ENCODE results near the gene ZNF672. TPM values are rescaled to one million over a fixed set of nuclear protein-coding genes. Genes with fewer than 3 reads are reported as not detected.

Gene ZNF672
- total RNA-seq, 1 experiment from 2014 or later, result 27.6 TPM

DNA sequence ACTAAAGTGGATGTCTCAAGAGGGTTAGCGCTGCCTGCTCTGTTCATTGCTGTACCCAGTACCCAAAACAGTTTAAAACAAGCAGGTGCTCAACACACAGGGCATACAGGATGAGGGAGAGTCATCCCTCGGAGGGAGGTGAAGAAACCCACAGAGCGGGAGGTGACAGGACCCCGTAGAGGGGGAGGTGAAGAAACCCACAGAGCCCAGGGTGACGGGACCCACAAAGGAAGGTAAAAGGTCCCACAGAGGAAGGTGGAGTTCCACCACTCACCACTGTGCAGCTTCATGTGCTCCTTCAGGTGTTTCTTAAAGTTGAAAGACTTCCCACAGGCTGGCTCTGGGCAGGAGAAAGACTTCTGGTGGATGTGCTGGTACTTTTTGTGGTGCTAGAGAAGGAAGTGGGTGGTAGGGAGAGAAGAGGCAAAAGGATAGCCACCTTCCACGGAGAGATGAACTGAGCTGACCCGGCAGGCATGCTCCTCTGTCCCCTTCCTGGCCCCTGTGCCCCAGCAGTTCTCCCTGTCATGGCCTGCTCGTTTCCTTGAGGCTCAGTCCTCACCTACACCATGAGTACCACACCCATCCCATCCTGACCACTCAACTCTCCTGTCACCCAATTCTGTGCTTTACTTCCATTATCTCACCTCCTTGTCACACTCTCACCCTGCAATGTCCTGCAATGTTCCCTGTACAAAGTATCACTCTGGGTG, 15.8 kb downstream of the ZNF672 start:
- CTCF ChIA-PET, result no interaction called here
- ATAC-seq, result no peak
- Histone ChIP-seq H3K79me2 (ENCODE audit: insufficient read depth, low read length) (peaks cover 33% of the 10 kb centered on the region; the same call in 1 of the 2 replicates), H3K4me3 (replicated peaks in 1 of 2; ENCODE audit: low read depth in 1 of 2, low read length in 2 of 2) (no peak overlapping the region), H3K27me3 (ENCODE audit: insufficient read depth, low read length) (no peaks in the 10 kb centered on the region), H3K9me3 (ENCODE audit: control insufficient read depth in 1 of 2, insufficient read depth in 1 of 2, low read depth in 1 of 2, low read length in 2 of 2) (no peaks in the 10 kb centered on the region), H3K9me2 (ENCODE audit: insufficient read depth) (no peaks in the 10 kb centered on the region), H3K4me1 (ENCODE audit: control insufficient read depth in 1 of 2, insufficient read depth in 2 of 2, low read length in 2 of 2) (peaks cover 7 to 18% of the 10 kb centered on the region in 2 experiments), H4K20me1 (ENCODE audit: insufficient read depth) (no peaks in the 10 kb centered on the region), H3K27ac (ENCODE audit: low read depth, low read length) (no peak overlapping the region), H3K4me2 (ENCODE audit: low read length) (no peak overlapping the region), H3K9ac (ENCODE audit: low read length) (no peak overlapping the region), H2AFZ (ENCODE audit: low read depth, low read length, poor library complexity, severe bottlenecking) (no peak overlapping the region), H3K36me3 (ENCODE audit: control insufficient read depth in 1 of 2, insufficient read depth in 2 of 2, low read length in 2 of 2) (peaks cover 13 to 48% of the 10 kb centered on the region in 2 experiments; a peak in 3 of 4 replicates)
- no peak for DNase-seq (ENCODE audit: low read depth, low spot score)
- POLR2A ChIA-PET, result no interaction called here
- intact Hi-C loops (cut with micrococcal nuclease), result no loop called here
- BruUV-seq (replicated peaks), result no TSS peak
- RAD21 ChIA-PET (ENCODE audit: low non-redundant PET in 1 of 2, low total read pairs in 2 of 2, uncharacterized antibody in 2 of 2, unreplicated experiment in 2 of 2), result no interaction called here
- TF ChIP-seq, protein P1, sequence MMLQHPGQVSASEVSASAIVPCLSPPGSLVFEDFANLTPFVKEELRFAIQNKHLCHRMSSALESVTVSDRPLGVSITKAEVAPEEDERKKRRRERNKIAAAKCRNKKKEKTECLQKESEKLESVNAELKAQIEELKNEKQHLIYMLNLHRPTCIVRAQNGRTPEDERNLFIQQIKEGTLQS (IDR thresholded peaks at IDR 0.05), result no peak
- TF ChIP-seq SIN3A (IDR thresholded peaks at IDR 0.05; ENCODE audit: low read depth), result no peak
- no peak for TF ChIP-seq RAD21 (IDR thresholded peaks at IDR 0.05; ENCODE audit: low read depth)
- no peak for TF ChIP-seq POLR2AphosphoS5 (IDR thresholded peaks at IDR 0.05; ENCODE audit: low read depth, low read length)
- TF ChIP-seq, protein P2, sequence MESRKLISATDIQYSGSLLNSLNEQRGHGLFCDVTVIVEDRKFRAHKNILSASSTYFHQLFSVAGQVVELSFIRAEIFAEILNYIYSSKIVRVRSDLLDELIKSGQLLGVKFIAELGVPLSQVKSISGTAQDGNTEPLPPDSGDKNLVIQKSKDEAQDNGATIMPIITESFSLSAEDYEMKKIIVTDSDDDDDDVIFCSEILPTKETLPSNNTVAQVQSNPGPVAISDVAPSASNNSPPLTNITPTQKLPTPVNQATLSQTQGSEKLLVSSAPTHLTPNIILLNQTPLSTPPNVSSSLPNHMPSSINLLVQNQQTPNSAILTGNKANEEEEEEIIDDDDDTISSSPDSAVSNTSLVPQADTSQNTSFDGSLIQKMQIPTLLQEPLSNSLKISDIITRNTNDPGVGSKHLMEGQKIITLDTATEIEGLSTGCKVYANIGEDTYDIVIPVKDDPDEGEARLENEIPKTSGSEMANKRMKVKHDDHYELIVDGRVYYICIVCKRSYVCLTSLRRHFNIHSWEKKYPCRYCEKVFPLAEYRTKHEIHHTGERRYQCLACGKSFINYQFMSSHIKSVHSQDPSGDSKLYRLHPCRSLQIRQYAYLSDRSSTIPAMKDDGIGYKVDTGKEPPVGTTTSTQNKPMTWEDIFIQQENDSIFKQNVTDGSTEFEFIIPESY (IDR thresholded peaks at IDR 0.05; ENCODE audit: extremely low read depth, insufficient replicate concordance, low read length), result no peak
- TF ChIP-seq FOSL1 (IDR thresholded peaks at IDR 0.05; ENCODE audit: low read depth), result no peak
- TF ChIP-seq SRF (IDR thresholded peaks at IDR 0.05; ENCODE audit: low read depth), result no peak
- TF ChIP-seq, protein P3, sequence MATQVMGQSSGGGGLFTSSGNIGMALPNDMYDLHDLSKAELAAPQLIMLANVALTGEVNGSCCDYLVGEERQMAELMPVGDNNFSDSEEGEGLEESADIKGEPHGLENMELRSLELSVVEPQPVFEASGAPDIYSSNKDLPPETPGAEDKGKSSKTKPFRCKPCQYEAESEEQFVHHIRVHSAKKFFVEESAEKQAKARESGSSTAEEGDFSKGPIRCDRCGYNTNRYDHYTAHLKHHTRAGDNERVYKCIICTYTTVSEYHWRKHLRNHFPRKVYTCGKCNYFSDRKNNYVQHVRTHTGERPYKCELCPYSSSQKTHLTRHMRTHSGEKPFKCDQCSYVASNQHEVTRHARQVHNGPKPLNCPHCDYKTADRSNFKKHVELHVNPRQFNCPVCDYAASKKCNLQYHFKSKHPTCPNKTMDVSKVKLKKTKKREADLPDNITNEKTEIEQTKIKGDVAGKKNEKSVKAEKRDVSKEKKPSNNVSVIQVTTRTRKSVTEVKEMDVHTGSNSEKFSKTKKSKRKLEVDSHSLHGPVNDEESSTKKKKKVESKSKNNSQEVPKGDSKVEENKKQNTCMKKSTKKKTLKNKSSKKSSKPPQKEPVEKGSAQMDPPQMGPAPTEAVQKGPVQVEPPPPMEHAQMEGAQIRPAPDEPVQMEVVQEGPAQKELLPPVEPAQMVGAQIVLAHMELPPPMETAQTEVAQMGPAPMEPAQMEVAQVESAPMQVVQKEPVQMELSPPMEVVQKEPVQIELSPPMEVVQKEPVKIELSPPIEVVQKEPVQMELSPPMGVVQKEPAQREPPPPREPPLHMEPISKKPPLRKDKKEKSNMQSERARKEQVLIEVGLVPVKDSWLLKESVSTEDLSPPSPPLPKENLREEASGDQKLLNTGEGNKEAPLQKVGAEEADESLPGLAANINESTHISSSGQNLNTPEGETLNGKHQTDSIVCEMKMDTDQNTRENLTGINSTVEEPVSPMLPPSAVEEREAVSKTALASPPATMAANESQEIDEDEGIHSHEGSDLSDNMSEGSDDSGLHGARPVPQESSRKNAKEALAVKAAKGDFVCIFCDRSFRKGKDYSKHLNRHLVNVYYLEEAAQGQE (IDR thresholded peaks at IDR 0.05; ENCODE audit: low read depth), result no peak
- no peak for TF ChIP-seq CEBPB (IDR thresholded peaks at IDR 0.05; ENCODE audit: low read depth)
- TF ChIP-seq JUND (IDR thresholded peaks at IDR 0.05), result no peak
- TF ChIP-seq EZH2phosphoT487 (IDR thresholded peaks at IDR 0.05; ENCODE audit: borderline replicate concordance), result no peak
- TF ChIP-seq POLR2A (IDR thresholded peaks at IDR 0.05; ENCODE audit: borderline replicate concordance, extremely low read depth, insufficient read depth, insufficient read length), result no peak
- TF ChIP-seq ZNF274 (IDR thresholded peaks at IDR 0.05; ENCODE audit: low read depth, low read length), result no peak
